ENCODE data around the gene PON3.

PON3 gene

DNA sequence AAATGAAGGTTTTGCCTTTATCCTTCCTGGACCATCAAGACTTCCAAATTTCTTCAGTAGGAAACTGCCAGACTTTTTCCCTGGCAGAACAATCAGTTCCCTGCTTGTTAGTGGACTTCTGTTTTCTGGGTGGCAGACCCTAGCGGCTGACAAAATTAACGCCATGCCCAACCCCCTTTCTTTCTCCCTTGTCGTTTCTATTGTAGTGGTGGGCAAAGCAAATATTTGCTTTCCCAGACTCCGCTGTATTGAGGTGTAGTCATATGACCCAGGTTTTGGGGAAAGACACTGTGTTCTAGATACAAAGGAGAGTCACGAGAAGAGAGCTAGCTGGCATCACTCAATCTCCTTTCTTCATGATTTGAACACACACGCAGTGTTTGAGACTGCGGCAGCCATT lies 31.0 kb upstream of the PON3 start:
- TF ChIP-seq, protein P1, sequence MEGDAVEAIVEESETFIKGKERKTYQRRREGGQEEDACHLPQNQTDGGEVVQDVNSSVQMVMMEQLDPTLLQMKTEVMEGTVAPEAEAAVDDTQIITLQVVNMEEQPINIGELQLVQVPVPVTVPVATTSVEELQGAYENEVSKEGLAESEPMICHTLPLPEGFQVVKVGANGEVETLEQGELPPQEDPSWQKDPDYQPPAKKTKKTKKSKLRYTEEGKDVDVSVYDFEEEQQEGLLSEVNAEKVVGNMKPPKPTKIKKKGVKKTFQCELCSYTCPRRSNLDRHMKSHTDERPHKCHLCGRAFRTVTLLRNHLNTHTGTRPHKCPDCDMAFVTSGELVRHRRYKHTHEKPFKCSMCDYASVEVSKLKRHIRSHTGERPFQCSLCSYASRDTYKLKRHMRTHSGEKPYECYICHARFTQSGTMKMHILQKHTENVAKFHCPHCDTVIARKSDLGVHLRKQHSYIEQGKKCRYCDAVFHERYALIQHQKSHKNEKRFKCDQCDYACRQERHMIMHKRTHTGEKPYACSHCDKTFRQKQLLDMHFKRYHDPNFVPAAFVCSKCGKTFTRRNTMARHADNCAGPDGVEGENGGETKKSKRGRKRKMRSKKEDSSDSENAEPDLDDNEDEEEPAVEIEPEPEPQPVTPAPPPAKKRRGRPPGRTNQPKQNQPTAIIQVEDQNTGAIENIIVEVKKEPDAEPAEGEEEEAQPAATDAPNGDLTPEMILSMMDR (IDR thresholded peaks at IDR 0.05; ENCODE audit: poor library complexity, severe bottlenecking), result no peak
- Histone ChIP-seq H3K9me3 (ENCODE audit: severe bottlenecking) (peaks cover 2% of the 10 kb centered on the region), H3K4me1 (ENCODE audit: insufficient read depth, poor library complexity, severe bottlenecking) (no peaks in the 10 kb centered on the region), H3K4me3 (ENCODE audit: severe bottlenecking) (no peak overlapping the region), H3K27ac (ENCODE audit: poor library complexity, severe bottlenecking) (no peak overlapping the region), H3K27me3 (ENCODE audit: insufficient read depth, poor library complexity, severe bottlenecking) (no peaks in the 10 kb centered on the region), H3K36me3 (ENCODE audit: low read depth) (0 out of 2 replicates have a peak, but pooled peaks cover 4% of the 10 kb centered on the region)
- ATAC-seq (ENCODE audit: low read depth) (no peak), DNase-seq (ENCODE audit: low spot score) (no peak)

DNA sequence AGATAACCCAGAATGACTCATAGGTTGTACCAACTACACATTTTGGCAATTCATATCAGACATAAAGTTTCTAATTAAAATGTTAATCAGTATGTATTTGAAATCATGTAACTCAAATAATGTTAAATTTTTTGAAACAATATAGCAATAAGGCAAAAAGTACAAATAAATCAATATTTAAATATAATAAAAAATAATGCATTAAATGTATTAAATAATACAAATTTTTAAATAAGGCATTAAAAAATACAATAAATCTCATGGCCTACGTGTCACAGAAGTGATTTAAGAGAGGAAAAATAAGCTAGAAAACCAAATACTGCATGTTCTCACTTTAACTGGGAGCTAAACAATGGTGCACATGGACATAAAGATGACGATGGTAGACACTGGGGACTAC lies 29.5 kb upstream of the PON3 start:
- Histone ChIP-seq H3K4me3 (ENCODE audit: severe bottlenecking) (no peak overlapping the region), H3K4me1 (ENCODE audit: insufficient read depth, poor library complexity, severe bottlenecking) (no peaks in the 10 kb centered on the region), H3K36me3 (ENCODE audit: low read depth) (0 out of 2 replicates have a peak, but pooled peaks cover 4% of the 10 kb centered on the region), H3K27ac (ENCODE audit: poor library complexity, severe bottlenecking) (no peak overlapping the region), H3K9me3 (ENCODE audit: severe bottlenecking) (peaks cover 2% of the 10 kb centered on the region), H3K27me3 (ENCODE audit: insufficient read depth, poor library complexity, severe bottlenecking) (no peaks in the 10 kb centered on the region)
- TF ChIP-seq, protein P1 (IDR thresholded peaks at IDR 0.05; ENCODE audit: poor library complexity, severe bottlenecking), result no peak
- DNase-seq (ENCODE audit: low spot score), result no peak
- no peak for ATAC-seq (ENCODE audit: low read depth)

DNA sequence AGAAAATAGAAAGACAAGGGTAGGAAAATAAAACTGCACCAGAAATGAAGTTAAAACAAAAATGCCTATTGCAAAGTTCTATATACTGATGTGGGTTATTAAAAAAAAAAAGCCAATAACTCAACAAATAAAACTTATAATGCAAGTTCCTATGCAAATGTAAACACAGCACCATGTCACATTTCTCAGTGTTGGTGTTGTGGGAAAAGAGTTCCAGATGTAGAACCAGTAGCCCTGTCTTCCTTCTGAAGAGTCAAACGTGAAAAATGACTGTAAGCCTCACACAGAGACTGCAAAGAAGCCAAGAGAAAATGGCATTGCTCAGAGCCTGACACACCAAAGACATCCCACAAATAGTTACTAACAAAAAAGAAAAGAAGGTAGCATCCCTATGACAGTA lies 28.5 kb upstream of the PON3 start:
- TF ChIP-seq, protein P1 (IDR thresholded peaks at IDR 0.05; ENCODE audit: poor library complexity, severe bottlenecking), result no peak
- H3K9me3 ChIP-seq (ENCODE audit: severe bottlenecking), result peaks cover 2% of the 10 kb centered on the region
- no peaks in the 10 kb centered on the region for H3K4me1 ChIP-seq (ENCODE audit: insufficient read depth, poor library complexity, severe bottlenecking)
- H3K4me3 ChIP-seq (ENCODE audit: severe bottlenecking), result no peak overlapping the region
- H3K36me3 ChIP-seq (ENCODE audit: low read depth), result 0 out of 2 replicates have a peak, but pooled peaks cover 4% of the 10 kb centered on the region
- H3K27me3 ChIP-seq (ENCODE audit: insufficient read depth, poor library complexity, severe bottlenecking), result no peaks in the 10 kb centered on the region
- no peak for ATAC-seq (ENCODE audit: low read depth)
- H3K27ac ChIP-seq (ENCODE audit: poor library complexity, severe bottlenecking), result no peak overlapping the region
- DNase-seq (ENCODE audit: low spot score), result no peak

DNA sequence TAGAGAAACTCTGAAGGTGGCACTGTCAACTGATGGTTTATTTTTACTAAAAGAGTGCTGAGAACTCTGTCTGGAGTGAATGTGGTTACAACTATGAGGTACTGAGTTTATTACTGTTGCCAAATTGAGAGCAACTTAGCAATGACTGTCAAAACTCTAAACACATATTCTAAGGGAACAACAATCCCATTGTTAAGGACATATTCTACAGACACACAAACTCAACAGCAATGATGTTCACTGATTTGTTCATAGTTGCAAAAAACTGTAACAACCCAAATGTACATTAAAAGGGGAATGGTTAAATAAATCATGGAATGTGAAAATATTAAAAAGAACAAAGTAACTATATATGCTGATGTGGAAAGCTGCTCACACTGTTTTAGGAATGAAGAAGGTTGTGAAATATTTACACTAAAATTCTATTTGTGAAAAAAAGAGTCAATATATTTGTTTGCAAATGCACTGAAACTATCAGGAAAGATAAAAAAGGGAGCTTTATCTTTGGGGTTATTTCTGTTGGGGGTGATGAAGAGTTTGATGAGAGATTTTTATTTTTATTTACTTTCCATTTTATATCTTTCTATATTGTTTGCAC lies 25.8 kb upstream of the PON3 start:
- ATAC-seq (ENCODE audit: low read depth), result no peak
- H3K27me3 ChIP-seq (ENCODE audit: insufficient read depth, poor library complexity, severe bottlenecking), result no peaks in the 10 kb centered on the region

More for the DNA sequence above, 25.8 kb upstream of the PON3 start:
- no peak for DNase-seq (ENCODE audit: low spot score)
- Histone ChIP-seq H3K4me3 (ENCODE audit: severe bottlenecking) (no peak overlapping the region), H3K36me3 (ENCODE audit: low read depth) (0 out of 2 replicates have a peak, but pooled peaks cover 4% of the 10 kb centered on the region), H3K9me3 (ENCODE audit: severe bottlenecking) (peaks cover 2% of the 10 kb centered on the region), H3K27ac (ENCODE audit: poor library complexity, severe bottlenecking) (no peak overlapping the region), H3K4me1 (ENCODE audit: insufficient read depth, poor library complexity, severe bottlenecking) (no peaks in the 10 kb centered on the region)
- TF ChIP-seq, protein P1 (IDR thresholded peaks at IDR 0.05; ENCODE audit: poor library complexity, severe bottlenecking), result no peak

Measured in RWPE2 (cell line).